MM.1S (cell line): ENCODE data around the gene MICU2.

Experiments used
- EZH2 ChIP-seq: fragments of 300-600 bp; sonication (generic); optimal IDR thresholded peaks from 2 replicates; pipeline ENCODE3; 2017; ENCODE audit warnings: low read depth, mild to moderate bottlenecking, antibody characterized with exemption, low read length, mixed read lengths
- EZH2phosphoT487 ChIP-seq: fragments of 300-600 bp; sonication (generic); IDR thresholded peaks from 2 replicates; pipeline ENCODE4 v1.6.1; 2018; ENCODE audit warnings: antibody characterized with exemption, low read length
- TF ChIP-seq, protein P1 (sequence below): fragments of 300-600 bp; sonication (generic); IDR thresholded peaks from 2 replicates; pipeline ENCODE4 v1.5.1; 2016; ENCODE audit warnings: antibody characterized with exemption, low read length, mixed read lengths

- TF ChIP-seq, protein P1, sequence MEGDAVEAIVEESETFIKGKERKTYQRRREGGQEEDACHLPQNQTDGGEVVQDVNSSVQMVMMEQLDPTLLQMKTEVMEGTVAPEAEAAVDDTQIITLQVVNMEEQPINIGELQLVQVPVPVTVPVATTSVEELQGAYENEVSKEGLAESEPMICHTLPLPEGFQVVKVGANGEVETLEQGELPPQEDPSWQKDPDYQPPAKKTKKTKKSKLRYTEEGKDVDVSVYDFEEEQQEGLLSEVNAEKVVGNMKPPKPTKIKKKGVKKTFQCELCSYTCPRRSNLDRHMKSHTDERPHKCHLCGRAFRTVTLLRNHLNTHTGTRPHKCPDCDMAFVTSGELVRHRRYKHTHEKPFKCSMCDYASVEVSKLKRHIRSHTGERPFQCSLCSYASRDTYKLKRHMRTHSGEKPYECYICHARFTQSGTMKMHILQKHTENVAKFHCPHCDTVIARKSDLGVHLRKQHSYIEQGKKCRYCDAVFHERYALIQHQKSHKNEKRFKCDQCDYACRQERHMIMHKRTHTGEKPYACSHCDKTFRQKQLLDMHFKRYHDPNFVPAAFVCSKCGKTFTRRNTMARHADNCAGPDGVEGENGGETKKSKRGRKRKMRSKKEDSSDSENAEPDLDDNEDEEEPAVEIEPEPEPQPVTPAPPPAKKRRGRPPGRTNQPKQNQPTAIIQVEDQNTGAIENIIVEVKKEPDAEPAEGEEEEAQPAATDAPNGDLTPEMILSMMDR = no peak
- TF ChIP-seq EZH2 = no peak
- TF ChIP-seq EZH2phosphoT487 = no peak
Observed at GRCh38 chr13:21576426-21576825, 27.5 kb downstream of the MICU2 start.
